ENCODE results near the gene RBFOX2. TPM values are rescaled to one million over a fixed set of nuclear protein-coding genes. Genes with fewer than 3 reads are reported as not detected.

The RBFOX2 gene
- total and polyA plus RNA-seq, 2 of the 13 experiments (the other 11 are each of a cell fraction or from before 2014, with no cell fraction given) = 37.3 to 40.4 TPM

- TF ChIP-seq ZBTB26 (CRISPR knock-in tag; IDR thresholded peaks at IDR 0.05; ENCODE audit: borderline replicate concordance) = no peak
- TF ChIP-seq ZNF672 (CRISPR knock-in tag; IDR thresholded peaks at IDR 0.05) = no peak
- TF ChIP-seq PLRG1 (conservative IDR thresholded peaks at IDR 0.05) = no peak
- TF ChIP-seq CHD2 (IDR thresholded peaks at IDR 0.05; ENCODE audit: low read depth, low read length) = no peak
- TF ChIP-seq ZBTB3 (CRISPR knock-in tag; IDR thresholded peaks at IDR 0.05; ENCODE audit: borderline replicate concordance, low read depth) = no peak
- no peak for TF ChIP-seq GMEB2 (CRISPR knock-in tag; IDR thresholded peaks at IDR 0.05; ENCODE audit: low read depth)
- TF ChIP-seq PAF1 (CRISPR knock-in tag; IDR thresholded peaks at IDR 0.05) = no peak
Measured at GRCh38 chr22:35852076-35852475, 176.5 kb downstream of the RBFOX2 start (continued).

- in situ Hi-C loops (cut with HindIII; ENCODE audit: extremely low pct_ligation_motif_present, low pct_unique_long_range_greater_than_20kb) = no loop called here
- Histone ChIP-seq H3K27ac (ENCODE audit: extremely low read length, insufficient read depth, low read length) (no peak overlapping the region), H3K9ac (ENCODE audit: insufficient read depth, low read depth, low read length) (no peak overlapping the region), H3K9me3 (ENCODE audit: low read length) (no peaks in the 10 kb centered on the region), H4K20me1 (ENCODE audit: insufficient read depth, low read length) (no peaks in the 10 kb centered on the region), H3K4me2 (ENCODE audit: low read depth, low read length) (no peak overlapping the region), H3K4me1 (ENCODE audit: insufficient read depth, low read length) (peaks cover 12% of the 10 kb centered on the region), H3K79me2 (ENCODE audit: insufficient read depth, low read length) (peaks cover 10% of the 10 kb centered on the region), H3K4me3 (replicated peaks in 1 of 3; ENCODE audit: insufficient read depth in 1 of 3, low read depth in 2 of 3, low read length in 3 of 3) (no peak overlapping the region), H3K36me3 (replicated peaks in 1 of 2; ENCODE audit: control insufficient read depth in 1 of 2, insufficient read depth in 2 of 2, low read length in 2 of 2) (no peaks in the 10 kb centered on the region), H3K27me3 (ENCODE audit: control insufficient read depth in 1 of 2, insufficient read depth in 2 of 2, low read length in 2 of 2) (no peaks in the 10 kb centered on the region), H2AFZ (ENCODE audit: low read length) (no peak overlapping the region)
- no TSS peak for BruUV-seq (replicated peaks)
- ATAC-seq (no peak), FAIRE-seq (no peak), DNase-seq (ENCODE audit: low spot score) (no peak)
- 97% methylated on average over 5 of the region's 5 CpGs for WGBS (ENCODE audit: low lambda C conversion rate)
- intact Hi-C loops (cut with micrococcal nuclease; ENCODE audit: unreplicated experiment) = no loop called here
- ChIA-PET CTCF (ENCODE audit: low intra/inter-chr PET ratio, low total read pairs) (no interaction called here), POLR2A (no interaction called here)
- TF ChIP-seq ZMYM3 (CRISPR knock-in tag; IDR thresholded peaks at IDR 0.05) (no peak), TRAFD1 (CRISPR knock-in tag; IDR thresholded peaks at IDR 0.05; ENCODE audit: borderline replicate concordance) (no peak), PRDM4 (CRISPR knock-in tag; IDR thresholded peaks at IDR 0.05; ENCODE audit: borderline replicate concordance) (no peak), ELK4 (CRISPR knock-in tag; IDR thresholded peaks at IDR 0.05; ENCODE audit: borderline replicate concordance) (no peak), MEIS2 (CRISPR knock-in tag; IDR thresholded peaks at IDR 0.05) (no peak)
Measured at GRCh38 chr22:35850831-35851230, 177.8 kb downstream of the RBFOX2 start.
